Suprapubic skin (tissue), 3 donors: ENCODE results near the gene MYO1A.

Experiments
- POLR2AphosphoS5 ChIP-seq, 3 donors: sonication (generic); formaldehyde crosslinking; IDR thresholded peaks; one replicate each; pipeline ENCODE4 v1.6.1; 2017; ENCODE audit warnings: antibody characterized with exemption in 3 of 3
- TF ChIP-seq, protein P1 (sequence below), 2 donors: fragments of 200-600 bp in 1 of 2; fragments of 450-650 bp in 1 of 2; sonication (generic) in 1 of 2; IDR thresholded peaks; one replicate each; pipeline ENCODE4 v1.5.1; 2016 to 2019; ENCODE audit warnings: antibody characterized with exemption in 2 of 2, mild to moderate bottlenecking in 1 of 2, moderate library complexity in 1 of 2

DNA sequence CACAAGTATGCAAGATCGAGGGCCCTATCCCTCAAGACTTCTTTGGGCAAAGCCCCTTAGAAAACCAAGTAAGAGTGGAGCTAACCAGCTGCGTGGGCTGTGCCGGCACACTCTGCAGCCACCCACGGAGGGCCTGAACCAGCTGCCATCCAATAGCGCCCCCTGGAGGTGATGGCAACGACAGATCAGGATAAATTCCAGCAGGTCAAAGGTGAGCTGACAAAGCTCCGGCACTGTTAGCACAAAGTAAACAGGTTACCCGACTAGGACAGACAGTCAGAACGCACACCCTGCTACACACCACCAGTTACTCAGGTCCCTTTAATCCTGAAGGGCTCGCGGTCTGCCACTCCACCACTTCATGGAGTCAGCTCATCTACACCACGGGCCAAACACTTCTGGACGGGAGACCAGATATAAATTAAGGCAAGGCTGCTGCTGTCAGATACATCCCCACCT lies 48.5 kb downstream of the MYO1A start:
- TF ChIP-seq, protein P1, sequence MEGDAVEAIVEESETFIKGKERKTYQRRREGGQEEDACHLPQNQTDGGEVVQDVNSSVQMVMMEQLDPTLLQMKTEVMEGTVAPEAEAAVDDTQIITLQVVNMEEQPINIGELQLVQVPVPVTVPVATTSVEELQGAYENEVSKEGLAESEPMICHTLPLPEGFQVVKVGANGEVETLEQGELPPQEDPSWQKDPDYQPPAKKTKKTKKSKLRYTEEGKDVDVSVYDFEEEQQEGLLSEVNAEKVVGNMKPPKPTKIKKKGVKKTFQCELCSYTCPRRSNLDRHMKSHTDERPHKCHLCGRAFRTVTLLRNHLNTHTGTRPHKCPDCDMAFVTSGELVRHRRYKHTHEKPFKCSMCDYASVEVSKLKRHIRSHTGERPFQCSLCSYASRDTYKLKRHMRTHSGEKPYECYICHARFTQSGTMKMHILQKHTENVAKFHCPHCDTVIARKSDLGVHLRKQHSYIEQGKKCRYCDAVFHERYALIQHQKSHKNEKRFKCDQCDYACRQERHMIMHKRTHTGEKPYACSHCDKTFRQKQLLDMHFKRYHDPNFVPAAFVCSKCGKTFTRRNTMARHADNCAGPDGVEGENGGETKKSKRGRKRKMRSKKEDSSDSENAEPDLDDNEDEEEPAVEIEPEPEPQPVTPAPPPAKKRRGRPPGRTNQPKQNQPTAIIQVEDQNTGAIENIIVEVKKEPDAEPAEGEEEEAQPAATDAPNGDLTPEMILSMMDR (IDR thresholded peaks at IDR 0.05): peak; percentile 14 to 70
- no peak for TF ChIP-seq POLR2AphosphoS5 (IDR thresholded peaks at IDR 0.05)
